Astrocyte (in vitro differentiated cells and primary cell): Measurements from ENCODE around the gene CLIC1.

Experiments used
- EZH2 ChIP-seq: IDR thresholded peaks from 2 replicates; pipeline ENCODE4 v1.6.1; 2012; ENCODE audit warnings: mild to moderate bottlenecking, low read length, inconsistent platforms; ENCODE audit not compliant: insufficient read depth
- TF ChIP-seq, protein P1 (sequence below): IDR thresholded peaks from 2 replicates; pipeline ENCODE4 v1.5.1; 2011; ENCODE audit warnings: low read depth, mild to moderate bottlenecking, inconsistent platforms, low read length, moderate library complexity; ENCODE audit not compliant: insufficient read depth

DNA sequence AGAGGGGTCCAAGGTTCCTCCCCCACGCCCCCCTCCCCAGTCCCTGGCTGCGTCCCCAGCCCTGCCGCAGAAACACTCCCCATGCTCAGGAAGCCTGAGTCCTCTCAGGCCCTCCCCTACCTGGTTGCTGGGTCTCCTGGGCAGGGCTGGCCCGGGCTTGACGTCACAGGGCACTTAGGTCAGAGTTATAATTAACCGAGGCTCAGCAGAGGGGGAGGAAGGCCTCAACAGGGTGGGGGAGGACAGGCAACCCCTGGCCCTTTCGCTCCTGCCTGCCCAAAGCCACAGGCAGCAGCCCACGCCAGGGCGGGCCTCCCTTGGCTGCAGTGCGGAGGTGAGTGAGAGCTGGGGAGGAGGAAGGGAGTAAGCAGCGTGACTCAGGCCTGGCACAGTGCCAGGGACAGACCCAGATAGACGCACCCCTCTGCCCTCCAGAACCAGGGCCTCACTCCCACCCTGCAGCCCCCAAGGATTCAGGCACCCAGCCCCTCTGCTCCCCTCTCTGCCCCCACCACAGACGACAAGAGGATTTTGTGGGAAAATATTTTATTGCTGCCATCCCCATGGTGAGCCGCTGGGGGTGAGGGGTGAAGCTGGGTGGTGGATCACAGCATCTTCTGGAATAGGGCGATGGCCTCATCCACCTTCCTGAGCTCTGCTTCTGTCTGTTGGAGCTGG, 40.8 kb upstream of the CLIC1 start, which contains the start of gene VWA7:
- TF ChIP-seq, protein P1, sequence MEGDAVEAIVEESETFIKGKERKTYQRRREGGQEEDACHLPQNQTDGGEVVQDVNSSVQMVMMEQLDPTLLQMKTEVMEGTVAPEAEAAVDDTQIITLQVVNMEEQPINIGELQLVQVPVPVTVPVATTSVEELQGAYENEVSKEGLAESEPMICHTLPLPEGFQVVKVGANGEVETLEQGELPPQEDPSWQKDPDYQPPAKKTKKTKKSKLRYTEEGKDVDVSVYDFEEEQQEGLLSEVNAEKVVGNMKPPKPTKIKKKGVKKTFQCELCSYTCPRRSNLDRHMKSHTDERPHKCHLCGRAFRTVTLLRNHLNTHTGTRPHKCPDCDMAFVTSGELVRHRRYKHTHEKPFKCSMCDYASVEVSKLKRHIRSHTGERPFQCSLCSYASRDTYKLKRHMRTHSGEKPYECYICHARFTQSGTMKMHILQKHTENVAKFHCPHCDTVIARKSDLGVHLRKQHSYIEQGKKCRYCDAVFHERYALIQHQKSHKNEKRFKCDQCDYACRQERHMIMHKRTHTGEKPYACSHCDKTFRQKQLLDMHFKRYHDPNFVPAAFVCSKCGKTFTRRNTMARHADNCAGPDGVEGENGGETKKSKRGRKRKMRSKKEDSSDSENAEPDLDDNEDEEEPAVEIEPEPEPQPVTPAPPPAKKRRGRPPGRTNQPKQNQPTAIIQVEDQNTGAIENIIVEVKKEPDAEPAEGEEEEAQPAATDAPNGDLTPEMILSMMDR: no peak
- no peak for TF ChIP-seq EZH2
